H54 (cell line): ENCODE data around the gene CNTFR.

ENCODE experiments used
- DNase-seq: peaks from one replicate; pipeline ENCODE4 v3.0.0; 2011; ENCODE audit warnings: low spot score, mixed read lengths; ENCODE audit not compliant: insufficient read length
- FAIRE-seq: peaks from 3 replicates; lab custom pipeline; 2011; peaks lifted over from hg19 to GRCh38; lab: Jason Lieb, UNC
- POLR2A ChIP-seq: IDR thresholded peaks from 2 replicates; pipeline ENCODE4 v1.6.1; 2011; ENCODE audit warnings: low read depth, mild to moderate bottlenecking, low read length

CNTFR gene

DNA sequence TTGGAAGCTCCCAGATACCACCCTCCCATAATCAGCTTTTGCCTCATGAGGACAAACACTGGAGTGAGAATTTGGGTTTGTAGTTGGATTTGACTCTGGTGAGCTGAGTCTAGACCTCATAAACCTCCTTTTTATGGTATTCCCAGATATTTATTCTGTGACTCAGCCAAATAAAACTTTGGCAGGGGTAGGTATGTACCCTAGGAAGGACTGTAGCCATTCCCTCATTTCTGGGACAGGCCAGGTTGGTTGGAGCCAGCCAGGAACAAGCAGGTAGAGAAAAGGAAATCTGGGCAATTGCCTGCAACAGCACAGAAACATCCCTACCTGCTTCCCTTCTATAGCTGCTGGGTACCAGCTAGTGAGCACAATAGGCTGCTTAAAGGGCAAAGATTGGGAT, 86.1 kb downstream of the CNTFR start:
- TF ChIP-seq POLR2A, result no peak
- DNase-seq (no peak), FAIRE-seq (no peak)

- DNase-seq (no peak), FAIRE-seq (no peak)
- no peak for TF ChIP-seq POLR2A
Measured at GRCh38 chr9:34502891-34503290, 86.6 kb downstream of the CNTFR start.

- TF ChIP-seq POLR2A, result no peak
- DNase-seq (no peak), FAIRE-seq (no peak)
Measured at GRCh38 chr9:34502471-34502870, 87.1 kb downstream of the CNTFR start.

DNA sequence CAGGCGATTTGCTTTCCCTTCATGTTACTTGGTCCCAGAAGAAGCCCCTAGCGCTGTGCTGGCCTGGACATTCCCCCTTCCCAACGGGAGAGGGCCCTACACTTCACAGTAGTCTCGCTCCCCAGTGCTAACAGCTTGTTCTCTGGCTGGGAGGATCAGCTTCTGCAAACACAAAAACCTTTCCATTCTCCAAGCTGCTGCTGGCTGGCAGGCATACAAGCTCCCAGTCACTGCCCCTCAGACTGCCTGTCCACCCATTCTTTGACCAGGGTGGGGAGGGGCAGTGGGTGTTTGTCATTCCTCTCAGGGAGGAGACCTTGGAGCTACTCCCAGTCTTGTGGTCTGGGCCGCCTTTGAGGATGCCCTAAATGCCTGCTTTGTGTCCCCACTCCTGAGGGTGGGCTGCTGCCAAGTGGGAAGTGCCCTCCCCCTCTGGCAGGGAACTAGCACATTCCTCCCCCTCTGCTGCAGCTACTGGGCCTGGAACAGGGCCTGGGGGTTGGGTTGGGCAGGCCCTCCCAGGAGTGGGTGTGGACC, 87.6 kb downstream of the CNTFR start:
- DNase-seq (no peak), FAIRE-seq (no peak)
- TF ChIP-seq POLR2A, result no peak
